Measurements from ENCODE around the gene CDC14B.
"Not testable (repeated sequence)": the region's sequence is repeated elsewhere in the genome, so short reads cannot be mapped to it uniquely, and the experiment has no call there.

Gene CDC14B

DNA sequence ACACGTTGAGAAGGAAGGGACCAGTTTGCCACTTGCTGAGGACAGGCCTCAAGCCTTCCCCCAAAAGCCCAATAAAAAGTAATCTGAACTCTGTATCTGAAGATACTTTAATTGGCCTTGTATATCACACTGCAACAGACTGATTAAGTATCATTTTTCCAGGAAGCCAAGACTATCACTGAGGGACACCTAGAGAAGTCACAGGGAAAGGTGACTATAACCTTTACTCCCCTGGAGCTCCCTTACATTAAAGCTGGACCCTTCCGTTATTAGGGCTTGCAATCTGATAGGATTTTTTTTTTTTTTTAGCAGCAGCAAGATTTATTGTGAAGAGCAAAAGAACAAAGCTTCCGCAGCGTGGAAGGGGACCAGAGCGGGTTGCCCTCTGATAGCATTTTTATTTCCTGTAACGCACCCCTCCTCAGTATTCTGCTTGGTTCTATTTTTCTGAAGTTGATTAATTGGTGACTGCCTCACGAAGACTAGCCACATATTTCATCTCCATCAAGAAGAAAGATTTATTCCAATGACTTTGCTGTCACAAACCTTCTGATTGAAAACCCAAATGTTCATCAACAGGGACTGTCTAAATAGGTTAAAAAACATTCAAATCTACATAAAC, 2.7 kb downstream of the CDC14B start:
- in situ Hi-C loops (cut with HindIII; ENCODE audit: low sequenced_read_pairs): no loop called here
- no peak for TF ChIP-seq CTCF (IDR thresholded peaks at IDR 0.05; ENCODE audit: low read depth, low read length, missing control alignments)
- DNase-seq (ENCODE audit: low read depth): no peak
- H3K4me3 ChIP-seq (ENCODE audit: low read depth, low read length): no peak overlapping the region

DNA sequence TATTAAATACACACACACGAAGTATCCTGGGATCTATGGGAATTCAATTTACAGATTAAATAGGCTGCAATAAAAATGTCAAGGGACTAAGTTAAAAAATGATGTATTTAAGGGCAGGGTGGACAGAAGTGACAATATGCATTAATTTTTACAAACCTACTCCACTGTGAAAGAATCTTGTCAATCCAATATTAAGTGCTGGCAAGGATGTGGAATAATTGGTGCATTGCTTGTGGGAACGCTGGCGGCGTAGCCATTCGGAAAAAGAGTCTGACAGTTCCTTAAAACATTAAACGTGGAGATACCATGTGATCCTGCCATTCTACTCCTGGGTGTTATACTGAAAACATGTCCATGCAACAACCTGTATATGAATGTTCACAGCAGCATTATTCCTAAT, 4.2 kb downstream of the CDC14B start:
- in situ Hi-C loops (cut with HindIII; ENCODE audit: low sequenced_read_pairs): no loop called here
- H3K4me3 ChIP-seq (ENCODE audit: low read depth, low read length): no peak overlapping the region
- no peak for DNase-seq (ENCODE audit: low read depth)
- TF ChIP-seq CTCF (IDR thresholded peaks at IDR 0.05; ENCODE audit: low read depth, low read length, missing control alignments): no peak

DNA sequence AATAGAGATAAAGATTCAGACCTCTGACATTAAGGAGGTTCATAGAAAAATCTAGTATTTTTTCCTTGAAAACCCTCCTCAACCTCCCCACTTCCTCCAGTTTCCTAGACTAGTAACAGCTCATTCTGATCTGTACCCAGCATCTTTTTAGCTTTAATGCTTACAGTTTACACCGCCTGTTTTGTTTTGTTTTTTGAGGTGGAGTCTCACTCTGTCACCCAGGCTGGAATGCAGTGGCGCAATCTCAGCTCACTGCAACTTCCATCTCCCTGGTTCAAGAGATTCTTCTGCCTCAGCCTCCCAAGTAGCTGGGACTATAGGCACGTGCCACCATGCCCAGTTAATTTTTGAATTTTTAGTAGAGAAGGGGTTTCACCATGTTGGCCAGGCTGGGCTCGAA, 5.0 kb downstream of the CDC14B start:
- in situ Hi-C loops (cut with HindIII; ENCODE audit: low sequenced_read_pairs); DNase-seq (ENCODE audit: low read depth); H3K4me3 ChIP-seq (ENCODE audit: low read depth, low read length): not testable (repeated sequence)

- in situ Hi-C loops (cut with HindIII; ENCODE audit: low sequenced_read_pairs): no loop called here
- no peak for DNase-seq (ENCODE audit: low read depth)
- H3K4me3 ChIP-seq (ENCODE audit: low read depth, low read length): no peak overlapping the region
- TF ChIP-seq CTCF (IDR thresholded peaks at IDR 0.05; ENCODE audit: low read depth, low read length, missing control alignments): no peak
Observed at GRCh38 chr9:96612966-96613589, 6.6 kb downstream of the CDC14B start.

DNA sequence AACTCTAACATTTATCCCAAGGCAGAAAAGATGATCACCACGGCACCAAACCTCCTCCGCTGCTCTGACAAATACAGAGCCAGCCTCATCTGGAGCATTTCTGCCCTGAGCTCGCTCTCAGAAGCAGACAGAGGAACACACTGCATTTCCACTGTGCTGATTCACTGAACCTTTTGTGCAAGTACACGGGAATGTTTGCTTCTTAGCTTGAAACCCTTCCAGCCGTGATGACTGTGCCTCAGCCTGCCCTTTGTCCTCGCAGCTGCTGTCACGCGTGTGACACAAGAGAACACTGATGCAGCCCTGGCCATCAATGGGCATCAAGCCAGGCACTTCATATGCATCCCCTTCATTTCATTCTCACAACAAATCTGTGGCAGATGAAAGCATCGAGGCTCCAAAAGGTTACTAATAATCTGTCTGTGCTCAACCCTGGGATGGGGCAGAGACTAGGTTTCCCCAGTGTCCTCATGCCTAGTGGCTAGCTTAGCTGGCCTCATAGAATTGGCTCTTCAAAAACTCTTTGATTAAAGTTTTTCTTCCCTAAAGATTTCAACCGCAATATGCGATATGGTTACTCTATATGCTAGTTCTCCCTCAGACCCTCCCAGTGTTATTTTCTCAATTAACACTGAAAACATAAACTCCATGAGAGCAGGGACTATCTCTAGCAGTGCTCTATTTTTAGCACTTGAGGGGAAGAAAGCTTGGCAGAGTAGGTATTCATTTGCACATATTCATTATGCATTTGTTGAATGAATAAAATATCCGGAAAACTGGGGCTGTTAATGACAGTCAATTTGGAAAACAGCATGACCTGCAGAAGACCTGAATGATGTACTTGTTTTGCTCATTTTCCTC, 7.3 kb downstream of the CDC14B start:
- peak overlapping the region; percentile 4 for H3K4me3 ChIP-seq (ENCODE audit: low read depth, low read length)
- in situ Hi-C loops (cut with HindIII; ENCODE audit: low sequenced_read_pairs): no loop called here
- no peak for TF ChIP-seq CTCF (IDR thresholded peaks at IDR 0.05; ENCODE audit: low read depth, low read length, missing control alignments)
- peak; percentile 37 for DNase-seq (ENCODE audit: low read depth)

GRCh38 chr9:96611302-96611701, 8.3 kb downstream of the CDC14B start:
- no peak for TF ChIP-seq CTCF (IDR thresholded peaks at IDR 0.05; ENCODE audit: low read depth, low read length, missing control alignments)
- no peak for DNase-seq (ENCODE audit: low read depth)
- in situ Hi-C loops (cut with HindIII; ENCODE audit: low sequenced_read_pairs): no loop called here
- H3K4me3 ChIP-seq (ENCODE audit: low read depth, low read length): no peak overlapping the region

DNA sequence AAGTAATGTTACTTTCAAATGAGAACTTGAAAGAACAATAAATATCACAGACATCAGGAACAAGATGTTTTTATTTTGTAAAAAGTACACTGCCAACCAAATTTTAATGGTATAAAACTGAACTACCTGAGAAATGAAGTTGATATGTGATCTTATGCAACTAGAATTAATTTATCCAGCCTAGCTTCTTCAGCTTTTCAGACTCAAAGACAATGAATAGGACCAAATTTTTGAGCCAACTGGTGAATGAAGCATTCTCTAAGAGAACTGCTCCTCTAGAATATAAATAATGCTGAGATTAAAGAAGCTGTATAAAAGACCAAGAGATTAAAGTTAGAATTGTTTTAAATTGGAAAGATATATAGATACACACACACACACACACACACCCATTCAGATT, 9.9 kb downstream of the CDC14B start:
- in situ Hi-C loops (cut with HindIII; ENCODE audit: low sequenced_read_pairs): no loop called here
- no peak for DNase-seq (ENCODE audit: low read depth)

More for the DNA sequence above, 9.9 kb downstream of the CDC14B start:
- TF ChIP-seq CTCF (IDR thresholded peaks at IDR 0.05; ENCODE audit: low read depth, low read length, missing control alignments): no peak
- H3K4me3 ChIP-seq (ENCODE audit: low read depth, low read length): no peak overlapping the region
